Measurements from ENCODE around the gene PRKAR1B.

PRKAR1B gene

GRCh38 chr7:506391-506831 lies 220.7 kb downstream of the PRKAR1B start:
- no peak overlapping the region for H3K27ac ChIP-seq

GRCh38 chr7:505171-505570 lies 221.9 kb downstream of the PRKAR1B start:
- no peak overlapping the region for H3K27ac ChIP-seq
- TF ChIP-seq, protein P1, sequence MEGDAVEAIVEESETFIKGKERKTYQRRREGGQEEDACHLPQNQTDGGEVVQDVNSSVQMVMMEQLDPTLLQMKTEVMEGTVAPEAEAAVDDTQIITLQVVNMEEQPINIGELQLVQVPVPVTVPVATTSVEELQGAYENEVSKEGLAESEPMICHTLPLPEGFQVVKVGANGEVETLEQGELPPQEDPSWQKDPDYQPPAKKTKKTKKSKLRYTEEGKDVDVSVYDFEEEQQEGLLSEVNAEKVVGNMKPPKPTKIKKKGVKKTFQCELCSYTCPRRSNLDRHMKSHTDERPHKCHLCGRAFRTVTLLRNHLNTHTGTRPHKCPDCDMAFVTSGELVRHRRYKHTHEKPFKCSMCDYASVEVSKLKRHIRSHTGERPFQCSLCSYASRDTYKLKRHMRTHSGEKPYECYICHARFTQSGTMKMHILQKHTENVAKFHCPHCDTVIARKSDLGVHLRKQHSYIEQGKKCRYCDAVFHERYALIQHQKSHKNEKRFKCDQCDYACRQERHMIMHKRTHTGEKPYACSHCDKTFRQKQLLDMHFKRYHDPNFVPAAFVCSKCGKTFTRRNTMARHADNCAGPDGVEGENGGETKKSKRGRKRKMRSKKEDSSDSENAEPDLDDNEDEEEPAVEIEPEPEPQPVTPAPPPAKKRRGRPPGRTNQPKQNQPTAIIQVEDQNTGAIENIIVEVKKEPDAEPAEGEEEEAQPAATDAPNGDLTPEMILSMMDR (conservative IDR thresholded peaks at IDR 0.05) = no peak
- no peak for TF ChIP-seq ZFX (IDR thresholded peaks at IDR 0.05)

More at GRCh38 chr7:506391-506831, 220.7 kb downstream of the PRKAR1B start:
- TF ChIP-seq, protein P1 (conservative IDR thresholded peaks at IDR 0.05) = no peak
- TF ChIP-seq ZFX (IDR thresholded peaks at IDR 0.05) = no peak

GRCh38 chr7:504221-505111 lies 222.6 kb downstream of the PRKAR1B start:
- no peak overlapping the region for H3K27ac ChIP-seq
- TF ChIP-seq, protein P1 (conservative IDR thresholded peaks at IDR 0.05) = no peak
- no peak for TF ChIP-seq ZFX (IDR thresholded peaks at IDR 0.05)

GRCh38 chr7:503575-504111 lies 223.4 kb downstream of the PRKAR1B start:
- TF ChIP-seq ZFX (IDR thresholded peaks at IDR 0.05) = no peak
- TF ChIP-seq, protein P1 (conservative IDR thresholded peaks at IDR 0.05) = no peak
- no peak overlapping the region for H3K27ac ChIP-seq

DNA sequence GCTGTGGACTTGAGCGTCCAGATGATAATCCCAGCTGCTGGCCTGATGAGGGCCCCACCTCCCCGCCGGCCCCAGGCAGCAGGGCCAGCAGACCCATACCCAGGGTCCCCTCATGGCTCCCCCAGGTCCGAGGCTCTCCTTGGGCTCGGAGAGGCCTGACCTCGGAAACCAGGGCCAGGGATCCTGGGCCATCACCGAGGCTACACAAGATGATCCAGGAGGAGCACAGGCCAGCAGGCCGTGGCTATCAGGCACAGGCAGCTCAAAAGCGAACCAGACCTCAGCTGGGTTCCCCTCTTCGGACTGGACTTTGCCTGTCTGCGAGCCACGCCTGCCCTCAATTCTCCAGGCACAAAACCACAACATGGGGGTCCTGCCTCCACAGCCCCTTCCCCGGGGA lies 224.8 kb downstream of the PRKAR1B start:
- no peak for TF ChIP-seq ZFX (IDR thresholded peaks at IDR 0.05)
- TF ChIP-seq, protein P1 (conservative IDR thresholded peaks at IDR 0.05) = no peak
- no peak overlapping the region for H3K27ac ChIP-seq

DNA sequence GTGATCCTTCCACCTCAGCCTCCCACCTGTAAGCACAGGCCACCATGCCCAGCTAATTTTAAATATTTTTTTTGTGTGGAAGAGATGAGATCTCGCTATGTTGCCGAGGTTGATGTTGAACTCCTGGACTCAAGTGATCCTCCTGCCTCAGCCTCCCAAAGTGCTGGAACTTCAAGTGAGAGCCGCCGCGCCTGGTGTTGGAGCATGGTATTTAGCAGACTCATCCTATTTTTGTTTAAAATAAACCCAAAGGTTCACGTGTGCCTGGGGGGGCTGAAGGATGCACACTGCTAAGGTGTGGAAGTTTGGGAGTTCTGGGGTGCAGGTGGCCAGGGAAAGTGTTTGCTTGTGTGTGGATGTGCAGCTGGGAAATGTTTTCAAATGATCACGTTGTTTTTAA lies 225.6 kb downstream of the PRKAR1B start:
- TF ChIP-seq, protein P1 (conservative IDR thresholded peaks at IDR 0.05) = no peak
- TF ChIP-seq ZFX (IDR thresholded peaks at IDR 0.05) = no peak
- no peak overlapping the region for H3K27ac ChIP-seq

All from C4-2B (cell line).